SW 1271 (cell line): ENCODE measurements around the gene ADPRS.

ENCODE experiments used
- DNase-seq, 2 experiments: peaks; one replicate each; lab custom pipeline; 2025; lab: John Stamatoyannopoulos, UW

ADPRS gene

GRCh38 chr1:36108314-36108713 lies 19.6 kb downstream of the ADPRS start:
- no peak for DNase-seq

- peak in 1 of 2 experiments; percentile 16 for DNase-seq
These were observed 20.5 kb downstream of the ADPRS start for GRCh38 chr1:36109041-36109679.

- no peak for DNase-seq
These were observed 22.5 kb downstream of the ADPRS start for GRCh38 chr1:36111151-36111550.

- DNase-seq = no peak
These were observed 24.1 kb downstream of the ADPRS start for GRCh38 chr1:36112823-36113222.

- DNase-seq = no peak
These were observed 25.7 kb downstream of the ADPRS start for GRCh38 chr1:36114371-36114770.

GRCh38 chr1:36115200-36115669 lies 26.5 kb downstream of the ADPRS start:
- no peak for DNase-seq

- no peak for DNase-seq
These were observed 27.2 kb downstream of the ADPRS start for GRCh38 chr1:36115931-36116330.

- DNase-seq = no peak
These were observed 28.2 kb downstream of the ADPRS start for GRCh38 chr1:36116901-36117300.

- DNase-seq = no peak
These were observed 29.9 kb downstream of the ADPRS start for GRCh38 chr1:36118447-36119204.

- no peak for DNase-seq
These were observed 30.8 kb downstream of the ADPRS start for GRCh38 chr1:36119456-36119855.

GRCh38 chr1:36122062-36123030 lies 33.7 kb downstream of the ADPRS start:
- DNase-seq = no peak

- DNase-seq = no peak
These were observed 34.7 kb downstream of the ADPRS start for GRCh38 chr1:36123356-36123755.

- no peak for DNase-seq
These were observed 35.9 kb downstream of the ADPRS start for GRCh38 chr1:36124404-36125128.

GRCh38 chr1:36125129-36125991 lies 36.7 kb downstream of the ADPRS start, which contains the start of gene COL8A2:
Gene COL8A2, minus strand, starts transcription at chr1:36125222. Its CDS starts 24,980 bp downstream, at chr1:36100242.
- DNase-seq = no peak

GRCh38 chr1:36126005-36126716 lies 37.5 kb downstream of the ADPRS start:
- no peak for DNase-seq

- no peak for DNase-seq
These were observed 38.3 kb downstream of the ADPRS start for GRCh38 chr1:36126797-36127500.

GRCh38 chr1:36128126-36128904 lies 39.6 kb downstream of the ADPRS start:
- DNase-seq = no peak

GRCh38 chr1:36128905-36129206 lies 40.2 kb downstream of the ADPRS start:
- no peak for DNase-seq

GRCh38 chr1:36132029-36132428 lies 43.3 kb downstream of the ADPRS start:
- no peak for DNase-seq
